ENCODE results near the gene NF1. TPM values are rescaled to one million over a fixed set of nuclear protein-coding genes. Genes with fewer than 3 reads are reported as not detected.

Gene NF1
- total RNA-seq, 4 donors from 2014 or later: 61.4 to 81.2 (median 66.6) TPM

GRCh38 chr17:31251970-31252328, 157.2 kb downstream of the NF1 start:
- no peak for TF ChIP-seq CTCF (IDR thresholded peaks at IDR 0.05; ENCODE audit: low read depth)

GRCh38 chr17:31252741-31253140, 158.0 kb downstream of the NF1 start:
- TF ChIP-seq CTCF (IDR thresholded peaks at IDR 0.05; ENCODE audit: low read depth): no peak

GRCh38 chr17:31254654-31255053, 159.9 kb downstream of the NF1 start:
- TF ChIP-seq CTCF (IDR thresholded peaks at IDR 0.05; ENCODE audit: low read depth): no peak

- TF ChIP-seq CTCF (IDR thresholded peaks at IDR 0.05; ENCODE audit: low read depth): no peak
Observed at GRCh38 chr17:31256936-31257335, 162.2 kb downstream of the NF1 start.

GRCh38 chr17:31260151-31260550, 165.4 kb downstream of the NF1 start:
- TF ChIP-seq CTCF (IDR thresholded peaks at IDR 0.05; ENCODE audit: low read depth): no peak

- no peak for TF ChIP-seq CTCF (IDR thresholded peaks at IDR 0.05; ENCODE audit: low read depth)
Observed at GRCh38 chr17:31261601-31262000, 166.8 kb downstream of the NF1 start.

GRCh38 chr17:31266042-31266441, 171.3 kb downstream of the NF1 start:
- no peak for TF ChIP-seq CTCF (IDR thresholded peaks at IDR 0.05; ENCODE audit: low read depth)

All from subcutaneous adipose tissue (tissue), 4 donors.